Endothelial cell of umbilical vein (primary cell): ENCODE data around the gene B3GALT5. TPM values are rescaled to one million over a fixed set of nuclear protein-coding genes. Genes with fewer than 3 reads are reported as not detected.

ENCODE experiments used
- BruUV-seq: library from RNA; stranded (reverse); fragments of 400-500 nt; replicated peaks from 2 replicates; lab custom pipeline; 2021; lab: Mats Ljungman, UMichigan
- CTCF ChIA-PET: fragments of 300-600, 350-600 bp; sonication (Branson Sonifier 250); formaldehyde crosslinking; loops from one replicate; lab custom pipeline; 2021; ENCODE audit warnings: antibody characterized with exemption, inconsistent platforms; lab: Charles Lee
- POLR2A ChIA-PET: fragments of 300-600, 350-600 bp; sonication (Branson Sonifier 250); formaldehyde crosslinking; loops from one replicate; lab custom pipeline; 2021; ENCODE audit warnings: antibody characterized with exemption, inconsistent platforms; lab: Charles Lee
- DNase-seq: peaks from one replicate; pipeline ENCODE4 v3.0.0-alpha.2; 2011; ENCODE audit warnings: low read depth, low spot score
- FAIRE-seq: peaks from 2 replicates; lab custom pipeline; 2011; peaks lifted over from hg19 to GRCh38; lab: Jason Lieb, UNC
- H2AFZ ChIP-seq: 2 replicates; pipeline ENCODE4 v1.6.0; 2012; ENCODE audit warnings: low read depth, low read length, control low read depth, inconsistent platforms
- H3K27ac ChIP-seq: 2 replicates; pipeline ENCODE4 v1.5.1; 2011; ENCODE audit warnings: low read depth, mild to moderate bottlenecking, control low read depth, low read length, moderate library complexity; ENCODE audit not compliant: insufficient read depth
- H3K27me3 ChIP-seq, 2 experiments: 2 replicates each; pipeline versions ENCODE4 v1.6.0 to v1.6.1; 2011; ENCODE audit warnings: low read length in 2 of 2, mixed read lengths in 1 of 2; ENCODE audit not compliant: control insufficient read depth in 2 of 2, insufficient read depth in 2 of 2
- H3K36me3 ChIP-seq, 2 experiments: 2 replicates in 1 of 2; 3 replicates in 1 of 2; pipeline ENCODE4 v1.5.1; 2011; ENCODE audit warnings: low read length in 2 of 2, mild to moderate bottlenecking in 1 of 2, moderate library complexity in 1 of 2; ENCODE audit not compliant: control insufficient read depth in 2 of 2, insufficient read depth in 2 of 2; ENCODE audit errors: extremely low read depth in 1 of 2
- H3K4me1 ChIP-seq: 3 replicates; pipeline ENCODE4 v1.5.1; 2011; ENCODE audit warnings: mild to moderate bottlenecking, low read length; ENCODE audit not compliant: control insufficient read depth, insufficient read depth; ENCODE audit errors: extremely low read depth
- H3K4me2 ChIP-seq: 2 replicates; pipeline ENCODE4 v1.6.1; 2011; ENCODE audit warnings: low read length, control low read depth, mixed read lengths; ENCODE audit not compliant: insufficient read depth
- H3K4me3 ChIP-seq, 3 experiments: fragments of 200-600 bp in 1 of 3; sonication (generic), shearing (Covaris generic) in 1 of 3; replicated peaks in 1 of 3; 2 replicates each; pipeline ENCODE4 v1.5.1; 2011 to 2016; ENCODE audit warnings: control low read depth in 3 of 3, low read length in 3 of 3, mild to moderate bottlenecking in 2 of 3, inconsistent platforms in 1 of 3, low read depth in 1 of 3, moderate library complexity in 1 of 3; ENCODE audit not compliant: insufficient read depth in 1 of 3
- H3K79me2 ChIP-seq: 2 replicates; pipeline ENCODE4 v1.6.0; 2012; ENCODE audit warnings: low read length, inconsistent platforms; ENCODE audit not compliant: control insufficient read depth, insufficient read depth
- H3K9ac ChIP-seq: replicated peaks from 2 replicates; pipeline ENCODE3; 2011; ENCODE audit warnings: low read length, control low read depth; ENCODE audit not compliant: insufficient read depth; ENCODE audit errors: extremely low read depth
- H3K9me1 ChIP-seq: replicated peaks from 3 replicates; pipeline ENCODE4 v1.6.0; 2011; ENCODE audit warnings: mild to moderate bottlenecking, low read length; ENCODE audit not compliant: control insufficient read depth, insufficient read depth; ENCODE audit errors: extremely low read depth
- H3K9me3 ChIP-seq: replicated peaks from 2 replicates; pipeline ENCODE4 v1.5.1; 2012; ENCODE audit warnings: low read length, inconsistent platforms; ENCODE audit not compliant: control insufficient read depth, insufficient read depth
- H4K20me1 ChIP-seq: replicated peaks from 2 replicates; pipeline ENCODE3; 2011; ENCODE audit warnings: mild to moderate bottlenecking, low read length; ENCODE audit not compliant: control insufficient read depth, insufficient read depth; ENCODE audit errors: extremely low read depth
- EZH2 ChIP-seq: IDR thresholded peaks from 2 replicates; pipeline ENCODE4 v1.6.1; 2012; ENCODE audit warnings: borderline replicate concordance, low read depth, mild to moderate bottlenecking, moderate library complexity, low read length, inconsistent platforms; ENCODE audit not compliant: severe bottlenecking
- FOS ChIP-seq: IDR thresholded peaks from 2 replicates; pipeline ENCODE4 v1.6.1; 2011; ENCODE audit warnings: mild to moderate bottlenecking, low read length, moderate library complexity, borderline replicate concordance; ENCODE audit not compliant: insufficient read depth
- GATA2 ChIP-seq: IDR thresholded peaks from 2 replicates; pipeline ENCODE4 v1.7.0; 2011; ENCODE audit warnings: low read depth, mild to moderate bottlenecking, moderate library complexity, mixed read lengths, low read length; ENCODE audit not compliant: insufficient read length, insufficient read depth
- JUN ChIP-seq: IDR thresholded peaks from 2 replicates; pipeline ENCODE4 v1.6.1; 2011; ENCODE audit warnings: borderline replicate concordance, low read depth; ENCODE audit not compliant: insufficient read length, insufficient read depth
- MAX ChIP-seq: IDR thresholded peaks from 2 replicates; pipeline ENCODE4 v1.6.1; 2011; ENCODE audit not compliant: insufficient read depth, insufficient read length
- MYC ChIP-seq: IDR thresholded peaks from one replicate; pipeline ENCODE4 v1.6.1; 2011; ENCODE audit warnings: mild to moderate bottlenecking, low read depth, low read length
- POLR2A ChIP-seq: IDR thresholded peaks from 2 replicates; pipeline ENCODE4 v1.6.1; 2012; ENCODE audit warnings: low read depth, mild to moderate bottlenecking, control low read depth, low read length
- POLR2AphosphoS5 ChIP-seq: IDR thresholded peaks from 2 replicates; pipeline ENCODE4 v1.6.1; 2012; ENCODE audit warnings: low read depth, mild to moderate bottlenecking, control low read depth, low read length, moderate library complexity; ENCODE audit not compliant: insufficient read depth
- dilution Hi-C: fragments of 300-500 bp; cut with MboI; formaldehyde crosslinking; loops from one replicate; pipeline ENCODE4 v1.15.0; 2019; ENCODE audit warnings: low sequenced_read_pairs; ENCODE audit not compliant: extremely low pct_ligation_motif_present
- intact Hi-C: fragments of 100-400 bp; cut with micrococcal nuclease; formaldehyde crosslinking; loops from one replicate; pipeline ENCODE4 v1.10.0; 2022
- polyA plus RNA-seq, 4 experiments: library from polyadenylated mRNA; depleted of rRNA in 3 of 4; stranded (reverse) in 3 of 4; unstranded in 1 of 4; fragments of >200 nt; gene quantifications; 2 replicates each; pipeline versions ENCODE4 v1.2.1 to v1.2.3, GENCODE V29; 2011 to 2012; ENCODE audit warnings: missing spikeins in 1 of 4
- total RNA-seq: library from RNA; stranded (reverse); gene quantifications from 2 replicates; pipeline ENCODE4 v1.2.3, GENCODE V29; 2021
- TF ChIP-seq, protein P1 (sequence below), 2 donors: IDR thresholded peaks; 1 replicate in 1 of 2; 2 replicates in 1 of 2; pipeline ENCODE4 v1.5.1; 2011; ENCODE audit warnings: low read length in 2 of 2, mild to moderate bottlenecking in 2 of 2, moderate library complexity in 2 of 2, control low read depth in 1 of 2, inconsistent platforms in 1 of 2, low read depth in 1 of 2; ENCODE audit not compliant: insufficient read depth in 1 of 2; ENCODE audit errors: extremely low read depth in 1 of 2

B3GALT5 gene
- total and polyA plus RNA-seq, 2 donors (not counting 3 experiments of a cell fraction or from before 2014, with no cell fraction given): 0.04 TPM; not detected in 1

GRCh38 chr21:39675590-39675989 is 62.9 kb downstream of the B3GALT5 start:
- Histone ChIP-seq H3K36me3 (no peaks in the 10 kb centered on the region), H4K20me1 (no peaks in the 10 kb centered on the region), H3K4me1 (no peaks in the 10 kb centered on the region), H3K4me3 (no peak overlapping the region), H3K9me3 (no peaks in the 10 kb centered on the region), H3K9me1 (no peaks in the 10 kb centered on the region), H3K9ac (no peak overlapping the region), H3K27ac (no peak overlapping the region), H2AFZ (no peak overlapping the region), H3K79me2 (no peaks in the 10 kb centered on the region), H3K27me3 (no peaks in the 10 kb centered on the region), H3K4me2 (no peak overlapping the region)
- intact Hi-C loops (no loop called here), dilution Hi-C loops (no loop called here)
- ChIA-PET CTCF (no interaction called here), POLR2A (no interaction called here)
- FAIRE-seq: no peak
- no peak for DNase-seq
- BruUV-seq: no TSS peak
- TF ChIP-seq POLR2A (no peak), GATA2 (no peak), MAX (no peak), POLR2AphosphoS5 (no peak), FOS (no peak), MYC (no peak), EZH2 (no peak), JUN (no peak)
- TF ChIP-seq, protein P1, sequence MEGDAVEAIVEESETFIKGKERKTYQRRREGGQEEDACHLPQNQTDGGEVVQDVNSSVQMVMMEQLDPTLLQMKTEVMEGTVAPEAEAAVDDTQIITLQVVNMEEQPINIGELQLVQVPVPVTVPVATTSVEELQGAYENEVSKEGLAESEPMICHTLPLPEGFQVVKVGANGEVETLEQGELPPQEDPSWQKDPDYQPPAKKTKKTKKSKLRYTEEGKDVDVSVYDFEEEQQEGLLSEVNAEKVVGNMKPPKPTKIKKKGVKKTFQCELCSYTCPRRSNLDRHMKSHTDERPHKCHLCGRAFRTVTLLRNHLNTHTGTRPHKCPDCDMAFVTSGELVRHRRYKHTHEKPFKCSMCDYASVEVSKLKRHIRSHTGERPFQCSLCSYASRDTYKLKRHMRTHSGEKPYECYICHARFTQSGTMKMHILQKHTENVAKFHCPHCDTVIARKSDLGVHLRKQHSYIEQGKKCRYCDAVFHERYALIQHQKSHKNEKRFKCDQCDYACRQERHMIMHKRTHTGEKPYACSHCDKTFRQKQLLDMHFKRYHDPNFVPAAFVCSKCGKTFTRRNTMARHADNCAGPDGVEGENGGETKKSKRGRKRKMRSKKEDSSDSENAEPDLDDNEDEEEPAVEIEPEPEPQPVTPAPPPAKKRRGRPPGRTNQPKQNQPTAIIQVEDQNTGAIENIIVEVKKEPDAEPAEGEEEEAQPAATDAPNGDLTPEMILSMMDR (IDR thresholded peaks at IDR 0.05; ENCODE audit: extremely low read depth in 1 of 2, insufficient read depth in 1 of 2, low read depth in 1 of 2, low read length in 2 of 2): no peak
